ENCODE data around the gene INPP4A. TPM values are rescaled to one million over a fixed set of nuclear protein-coding genes. Genes with fewer than 3 reads are reported as not detected.

INPP4A gene
- polyA plus RNA-seq, 1 donor (not counting 4 experiments of a cell fraction or from before 2014, with no cell fraction given): 10.7 TPM

DNA sequence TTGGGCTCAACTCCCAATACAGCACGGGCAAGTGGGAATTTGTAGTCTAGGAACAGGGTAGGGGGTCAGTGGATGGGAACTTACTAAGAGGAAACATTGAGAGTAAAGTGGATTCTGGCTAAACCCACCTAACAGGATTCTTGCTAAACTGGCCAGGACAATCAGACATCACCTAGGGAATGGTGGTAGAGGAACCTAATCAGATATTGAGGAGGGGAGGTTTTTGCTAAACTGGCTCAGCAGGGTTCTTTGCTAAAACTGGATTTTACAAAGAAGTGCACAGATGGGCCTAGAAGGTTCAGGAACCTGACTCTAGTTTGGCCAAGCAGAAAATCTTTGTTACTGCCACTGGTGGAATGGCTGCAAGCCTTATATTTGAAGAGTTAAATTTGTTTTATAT, 55.9 kb downstream of the INPP4A start:
- Histone ChIP-seq H3K27ac (ENCODE audit: control insufficient read depth, insufficient read depth, low read length) (no peak overlapping the region), H3K79me2 (ENCODE audit: control insufficient read depth, insufficient read depth, low read length) (no peaks in the 10 kb centered on the region), H2AFZ (ENCODE audit: control insufficient read depth, low read length) (no peak overlapping the region), H3K9me1 (ENCODE audit: control insufficient read depth, extremely low read depth, insufficient read depth, low read length) (no peaks in the 10 kb centered on the region), H3K9me3 (ENCODE audit: control insufficient read depth, low read depth, low read length) (no peaks in the 10 kb centered on the region), H3K4me1 (ENCODE audit: control insufficient read depth, extremely low read depth, insufficient read depth, low read length) (no peaks in the 10 kb centered on the region), H3K9ac (ENCODE audit: control insufficient read depth, extremely low read depth, insufficient read depth, low read length) (no peak overlapping the region), H3K27me3 (ENCODE audit: control insufficient read depth, extremely low read depth, insufficient read depth, low read length) (no peaks in the 10 kb centered on the region), H3K4me2 (ENCODE audit: control insufficient read depth, extremely low read depth, insufficient read depth, low read depth, low read length) (no peak overlapping the region), H3K36me3 (ENCODE audit: control insufficient read depth in 2 of 2, extremely low read depth in 1 of 2, insufficient read depth in 2 of 2, low read length in 2 of 2) (no peaks in the 10 kb centered on the region), H4K20me1 (ENCODE audit: control insufficient read depth, extremely low read depth, insufficient read depth, low read length) (no peaks in the 10 kb centered on the region), H3K4me3 (ENCODE audit: control insufficient read depth in 2 of 3, extremely low read depth in 1 of 3, insufficient read depth in 2 of 3, low read depth in 1 of 3, low read length in 3 of 3) (no peak overlapping the region)
- dilution Hi-C loops (cut with MboI; ENCODE audit: extremely low pct_ligation_motif_present, low sequenced_read_pairs): no loop called here
- TF ChIP-seq, protein P1, sequence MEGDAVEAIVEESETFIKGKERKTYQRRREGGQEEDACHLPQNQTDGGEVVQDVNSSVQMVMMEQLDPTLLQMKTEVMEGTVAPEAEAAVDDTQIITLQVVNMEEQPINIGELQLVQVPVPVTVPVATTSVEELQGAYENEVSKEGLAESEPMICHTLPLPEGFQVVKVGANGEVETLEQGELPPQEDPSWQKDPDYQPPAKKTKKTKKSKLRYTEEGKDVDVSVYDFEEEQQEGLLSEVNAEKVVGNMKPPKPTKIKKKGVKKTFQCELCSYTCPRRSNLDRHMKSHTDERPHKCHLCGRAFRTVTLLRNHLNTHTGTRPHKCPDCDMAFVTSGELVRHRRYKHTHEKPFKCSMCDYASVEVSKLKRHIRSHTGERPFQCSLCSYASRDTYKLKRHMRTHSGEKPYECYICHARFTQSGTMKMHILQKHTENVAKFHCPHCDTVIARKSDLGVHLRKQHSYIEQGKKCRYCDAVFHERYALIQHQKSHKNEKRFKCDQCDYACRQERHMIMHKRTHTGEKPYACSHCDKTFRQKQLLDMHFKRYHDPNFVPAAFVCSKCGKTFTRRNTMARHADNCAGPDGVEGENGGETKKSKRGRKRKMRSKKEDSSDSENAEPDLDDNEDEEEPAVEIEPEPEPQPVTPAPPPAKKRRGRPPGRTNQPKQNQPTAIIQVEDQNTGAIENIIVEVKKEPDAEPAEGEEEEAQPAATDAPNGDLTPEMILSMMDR (optimal IDR thresholded peaks at IDR 0.05 in 1 of 3, IDR thresholded peaks at IDR 0.05 in 1 of 3, conservative IDR thresholded peaks at IDR 0.05 in 1 of 3; ENCODE audit: extremely low read depth in 1 of 3, insufficient read depth in 2 of 3, low read length in 3 of 3): no peak
- TF ChIP-seq EZH2 (IDR thresholded peaks at IDR 0.05; ENCODE audit: low read length): no peak
- FAIRE-seq (no peak), DNase-seq (ENCODE audit: low read depth, low spot score) (no peak)

DNA sequence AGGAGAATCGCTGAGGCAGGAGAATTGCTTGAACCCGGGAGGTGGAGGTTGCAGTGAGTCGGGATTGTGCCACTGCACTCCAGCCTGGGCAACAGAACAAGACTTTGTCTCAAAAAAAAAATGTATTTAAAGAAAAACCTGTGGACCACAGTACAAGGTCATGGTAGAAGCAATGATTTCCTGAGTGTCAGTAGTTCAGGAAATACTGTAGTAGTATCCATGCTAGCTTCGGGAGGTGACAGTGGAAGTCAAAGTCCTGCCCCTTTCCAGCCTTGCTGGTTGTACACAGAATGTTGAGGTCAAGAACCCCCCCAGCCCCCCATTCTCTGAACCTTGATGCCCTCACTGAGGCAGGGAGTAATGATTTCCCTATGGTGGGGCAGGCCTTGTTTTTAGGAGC, 56.6 kb downstream of the INPP4A start:
- no peaks in the 10 kb centered on the region for H3K79me2 ChIP-seq (ENCODE audit: control insufficient read depth, insufficient read depth, low read length)
- no peak overlapping the region for H3K27ac ChIP-seq (ENCODE audit: control insufficient read depth, insufficient read depth, low read length)
- no peaks in the 10 kb centered on the region for H4K20me1 ChIP-seq (ENCODE audit: control insufficient read depth, extremely low read depth, insufficient read depth, low read length)
- FAIRE-seq: no peak
- H3K36me3 ChIP-seq (ENCODE audit: control insufficient read depth in 2 of 2, extremely low read depth in 1 of 2, insufficient read depth in 2 of 2, low read length in 2 of 2): no peaks in the 10 kb centered on the region
- H3K27me3 ChIP-seq (ENCODE audit: control insufficient read depth, extremely low read depth, insufficient read depth, low read length): no peaks in the 10 kb centered on the region
- H3K4me1 ChIP-seq (ENCODE audit: control insufficient read depth, extremely low read depth, insufficient read depth, low read length): peaks cover 2% of the 10 kb centered on the region
- H3K9ac ChIP-seq (ENCODE audit: control insufficient read depth, extremely low read depth, insufficient read depth, low read length): no peak overlapping the region
- TF ChIP-seq, protein P1 (optimal IDR thresholded peaks at IDR 0.05 in 1 of 3, IDR thresholded peaks at IDR 0.05 in 1 of 3, conservative IDR thresholded peaks at IDR 0.05 in 1 of 3; ENCODE audit: extremely low read depth in 1 of 3, insufficient read depth in 2 of 3, low read length in 3 of 3): no peak
- TF ChIP-seq EZH2 (IDR thresholded peaks at IDR 0.05; ENCODE audit: low read length): no peak
- H3K4me3 ChIP-seq (ENCODE audit: control insufficient read depth in 2 of 3, extremely low read depth in 1 of 3, insufficient read depth in 2 of 3, low read depth in 1 of 3, low read length in 3 of 3): no peak overlapping the region
- no peak overlapping the region for H3K4me2 ChIP-seq (ENCODE audit: control insufficient read depth, extremely low read depth, insufficient read depth, low read depth, low read length)
- H3K9me1 ChIP-seq (ENCODE audit: control insufficient read depth, extremely low read depth, insufficient read depth, low read length): no peaks in the 10 kb centered on the region
- no peak for DNase-seq (ENCODE audit: low read depth, low spot score)
- H2AFZ ChIP-seq (ENCODE audit: control insufficient read depth, low read length): no peak overlapping the region
- H3K9me3 ChIP-seq (ENCODE audit: control insufficient read depth, low read depth, low read length): no peaks in the 10 kb centered on the region
- dilution Hi-C loops (cut with MboI; ENCODE audit: extremely low pct_ligation_motif_present, low sequenced_read_pairs): no loop called here
